ENCODE results near the gene PRPF8. TPM values are rescaled to one million over a fixed set of nuclear protein-coding genes. Genes with fewer than 3 reads are reported as not detected.

Gene PRPF8
- total and polyA plus RNA-seq, 2 experiments from 2014 or later, result 178 to 246 TPM

GRCh38 chr17:1714980-1715802 lies 30.5 kb upstream of the PRPF8 start:
- H3K27me3 Mint-ChIP-seq (ENCODE audit: insufficient read depth, low read depth, poor library complexity), result peaks cover 34% of the 10 kb centered on the region
- no peaks in the 10 kb centered on the region for H3K36me3 ChIP-seq (ENCODE audit: insufficient read depth)
- no peaks in the 10 kb centered on the region for H4K20me1 ChIP-seq (replicated peaks; ENCODE audit: insufficient read depth)
- H2AFZ ChIP-seq, result no peak overlapping the region; the same call in 1 of the 2 replicates
- peak overlapping the region; percentile 99 for H3K4me2 ChIP-seq
- peak; percentile 1 for ATAC-seq
- H3K9me2 ChIP-seq (ENCODE audit: insufficient read depth), result no peaks in the 10 kb centered on the region
- peaks cover 3% of the 10 kb centered on the region for H3F3A ChIP-seq (replicated peaks; ENCODE audit: low read depth)
- peak overlapping the region; percentile 83 for H3K4me3 ChIP-seq
- H3K27ac ChIP-seq (ENCODE audit: low read depth), result no peak overlapping the region
- peaks cover 37% of the 10 kb centered on the region for H3K4me1 Mint-ChIP-seq
- TF ChIP-seq CREB1 (CRISPR knock-in tag; IDR thresholded peaks at IDR 0.05; ENCODE audit: low read depth) (peak; percentile 1; the same call in 1 of the 2 replicates), ZNF114 (CRISPR knock-in tag; IDR thresholded peaks at IDR 0.05) (no peak)
- peaks cover 19% of the 10 kb centered on the region for H3K4me1 ChIP-seq (ENCODE audit: insufficient read depth)
- no peaks in the 10 kb centered on the region for H3K79me2 ChIP-seq (replicated peaks; ENCODE audit: insufficient read depth)
- H3K27ac Mint-ChIP-seq, result peak overlapping the region; percentile 8; the same call in 1 of the 2 replicates
- peaks cover 14% of the 10 kb centered on the region; the same call in 2 of the 3 replicates for H3K36me3 Mint-ChIP-seq (ENCODE audit: low read depth)
- no peaks in the 10 kb centered on the region for H3K27me3 ChIP-seq (ENCODE audit: insufficient read depth)
- peak overlapping the region; percentile 94 for H3K4me3 Mint-ChIP-seq
- H3K9me3 Mint-ChIP-seq, result no peaks in the 10 kb centered on the region
- peak; percentile 74 for DNase-seq (ENCODE audit: low spot score)

GRCh38 chr17:1714427-1714979 lies 29.8 kb upstream of the PRPF8 start:
- Mint-ChIP-seq H3K27me3 (ENCODE audit: insufficient read depth, low read depth, poor library complexity) (peaks cover 35% of the 10 kb centered on the region), H3K4me3 (peak overlapping the region; percentile 94), H3K27ac (peak overlapping the region; percentile 84), H3K4me1 (peaks cover 37% of the 10 kb centered on the region), H3K36me3 (ENCODE audit: low read depth) (peaks cover 14% of the 10 kb centered on the region; the same call in 2 of the 3 replicates), H3K9me3 (no peaks in the 10 kb centered on the region)
- peaks cover 3% of the 10 kb centered on the region; the same call in 1 of the 2 replicates for H3F3A ChIP-seq (replicated peaks; ENCODE audit: low read depth)
- peak overlapping the region; percentile 92 for H3K27ac ChIP-seq (ENCODE audit: low read depth)
- peak overlapping the region; percentile 99 for H3K4me2 ChIP-seq
- no peaks in the 10 kb centered on the region for H3K9me2 ChIP-seq (ENCODE audit: insufficient read depth)
- H3K36me3 ChIP-seq (ENCODE audit: insufficient read depth), result no peaks in the 10 kb centered on the region
- H3K4me1 ChIP-seq (ENCODE audit: insufficient read depth), result peaks cover 19% of the 10 kb centered on the region
- H2AFZ ChIP-seq, result 0 out of 2 replicates have a peak overlapping the region, but pooled peaks have one; percentile 34
- peak overlapping the region; percentile 83 for H3K4me3 ChIP-seq
- TF ChIP-seq, protein P1, sequence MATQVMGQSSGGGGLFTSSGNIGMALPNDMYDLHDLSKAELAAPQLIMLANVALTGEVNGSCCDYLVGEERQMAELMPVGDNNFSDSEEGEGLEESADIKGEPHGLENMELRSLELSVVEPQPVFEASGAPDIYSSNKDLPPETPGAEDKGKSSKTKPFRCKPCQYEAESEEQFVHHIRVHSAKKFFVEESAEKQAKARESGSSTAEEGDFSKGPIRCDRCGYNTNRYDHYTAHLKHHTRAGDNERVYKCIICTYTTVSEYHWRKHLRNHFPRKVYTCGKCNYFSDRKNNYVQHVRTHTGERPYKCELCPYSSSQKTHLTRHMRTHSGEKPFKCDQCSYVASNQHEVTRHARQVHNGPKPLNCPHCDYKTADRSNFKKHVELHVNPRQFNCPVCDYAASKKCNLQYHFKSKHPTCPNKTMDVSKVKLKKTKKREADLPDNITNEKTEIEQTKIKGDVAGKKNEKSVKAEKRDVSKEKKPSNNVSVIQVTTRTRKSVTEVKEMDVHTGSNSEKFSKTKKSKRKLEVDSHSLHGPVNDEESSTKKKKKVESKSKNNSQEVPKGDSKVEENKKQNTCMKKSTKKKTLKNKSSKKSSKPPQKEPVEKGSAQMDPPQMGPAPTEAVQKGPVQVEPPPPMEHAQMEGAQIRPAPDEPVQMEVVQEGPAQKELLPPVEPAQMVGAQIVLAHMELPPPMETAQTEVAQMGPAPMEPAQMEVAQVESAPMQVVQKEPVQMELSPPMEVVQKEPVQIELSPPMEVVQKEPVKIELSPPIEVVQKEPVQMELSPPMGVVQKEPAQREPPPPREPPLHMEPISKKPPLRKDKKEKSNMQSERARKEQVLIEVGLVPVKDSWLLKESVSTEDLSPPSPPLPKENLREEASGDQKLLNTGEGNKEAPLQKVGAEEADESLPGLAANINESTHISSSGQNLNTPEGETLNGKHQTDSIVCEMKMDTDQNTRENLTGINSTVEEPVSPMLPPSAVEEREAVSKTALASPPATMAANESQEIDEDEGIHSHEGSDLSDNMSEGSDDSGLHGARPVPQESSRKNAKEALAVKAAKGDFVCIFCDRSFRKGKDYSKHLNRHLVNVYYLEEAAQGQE (IDR thresholded peaks at IDR 0.05; ENCODE audit: unreplicated experiment), result no peak
- TF ChIP-seq CREB1 (CRISPR knock-in tag; IDR thresholded peaks at IDR 0.05; ENCODE audit: low read depth) (peak; percentile 26; the same call in 1 of the 2 replicates), CTCF (conservative IDR thresholded peaks at IDR 0.05; ENCODE audit: low read depth in 2 of 2) (no peak)
- DNase-seq (ENCODE audit: low spot score) (peak; percentile 99), ATAC-seq (peak; percentile 13)
- H4K20me1 ChIP-seq (replicated peaks; ENCODE audit: insufficient read depth), result no peaks in the 10 kb centered on the region
- no peaks in the 10 kb centered on the region for H3K79me2 ChIP-seq (replicated peaks; ENCODE audit: insufficient read depth)
- H3K27me3 ChIP-seq (ENCODE audit: insufficient read depth), result no peaks in the 10 kb centered on the region
